A549 (cell line): ENCODE data around the gene ATP6V0A1. TPM values are rescaled to one million over a fixed set of nuclear protein-coding genes. Genes with fewer than 3 reads are reported as not detected.
A peak's percentile ranks its signal among the peaks of the same experiment; 100 is the strongest.

Experiments
- ATAC-seq, 2 experiments: fragments of 200-7000 bp in 1 of 2; fragments of >200 bp in 1 of 2; cut with Nextera tagmentation in 1 of 2; cut with Tn5 transposase in 1 of 2; 3 replicates each; pipeline versions ENCODE4 v1.8.0 to v1.9.1; 2018 to 2020; ENCODE audit warnings: mild to moderate bottlenecking in 1 of 2, moderate library complexity in 1 of 2
- CTCF ChIA-PET: fragments of 300-600 bp; sonication (Branson Sonifier 250); formaldehyde crosslinking; extraction: SDS; loops from one replicate; lab custom pipeline; 2021; ENCODE audit warnings: antibody characterized with exemption, inconsistent platforms; lab: Yijun Ruan, JAX
- POLR2A ChIA-PET: fragments of 350-600 bp; formaldehyde crosslinking; extraction: SDS; loops from one replicate; lab custom pipeline; 2021; ENCODE audit warnings: antibody characterized with exemption, inconsistent platforms; lab: Yijun Ruan, JAX
- DNase-seq, 2 experiments: peaks; one replicate each; pipeline versions ENCODE4 v3.0.0 to v3.0.0-alpha.2; 2011 to 2016; ENCODE audit warnings: low read depth in 1 of 2, low spot score in 1 of 2
- FAIRE-seq: peaks from 2 replicates; lab custom pipeline; 2011; peaks lifted over from hg19 to GRCh38; lab: Jason Lieb, UNC
- H3K27ac ChIP-seq, 2 experiments: fragments of >200 bp; sonication (Bioruptor Twin); formaldehyde crosslinking; 3 replicates each; pipeline ENCODE4 v1.5.1; 2016 to 2017
- H3K4me1 ChIP-seq: fragments of >200 bp; sonication (Bioruptor Twin); formaldehyde crosslinking; 3 replicates; pipeline ENCODE4 v1.6.1; 2016
- H3K4me2 ChIP-seq: fragments of >200 bp; sonication (Bioruptor Twin); formaldehyde crosslinking; 3 replicates; pipeline ENCODE4 v1.6.1; 2016
- H3K4me3 ChIP-seq: fragments of >200 bp; sonication (Bioruptor Twin); formaldehyde crosslinking; 3 replicates; pipeline ENCODE4 v1.5.1; 2016
- H3K9me3 ChIP-seq: fragments of >200 bp; sonication (Bioruptor Twin); formaldehyde crosslinking; 3 replicates; pipeline ENCODE4 v1.6.1; 2016
- BCL3 ChIP-seq: fragments of >200 bp; sonication (Bioruptor Twin); formaldehyde crosslinking; IDR thresholded peaks from 3 replicates; pipeline ENCODE4 v1.6.1; 2016
- CBX2 ChIP-seq: fragments of 200-600 bp; sonication (generic); IDR thresholded peaks from 2 replicates; pipeline ENCODE4 v1.6.1; 2016; ENCODE audit warnings: low read depth, mild to moderate bottlenecking, borderline replicate concordance
- CBX8 ChIP-seq: fragments of 200-600 bp; sonication (generic); IDR thresholded peaks from 2 replicates; pipeline ENCODE4 v1.6.1; 2016
- CEBPB ChIP-seq, 2 experiments: fragments of >200 bp in 1 of 2; sonication (Bioruptor Twin) in 1 of 2; formaldehyde crosslinking in 1 of 2; IDR thresholded peaks; 2 replicates each; pipeline ENCODE4 v1.6.1; 2012 to 2016
- CHD2 ChIP-seq: fragments of 150-350 bp; IDR thresholded peaks from 2 replicates; pipeline ENCODE4 v1.6.1; 2014; ENCODE audit warnings: low read length; ENCODE audit not compliant: partially characterized antibody
- CHD4 ChIP-seq: fragments of 200-600 bp; sonication (generic); IDR thresholded peaks from 2 replicates; pipeline ENCODE4 v1.6.1; 2016; ENCODE audit warnings: antibody characterized with exemption, mild to moderate bottlenecking, borderline replicate concordance
- E2F6 ChIP-seq: IDR thresholded peaks from 2 replicates; pipeline ENCODE4 v1.6.1; 2012; ENCODE audit warnings: low read depth, borderline replicate concordance
- EHF ChIP-seq: fragments of 250-450 bp; sonication (Bioruptor Pico); IDR thresholded peaks from 2 replicates; pipeline ENCODE4 v1.5.0; 2020; ENCODE audit warnings: mild to moderate bottlenecking
- EP300 ChIP-seq, 2 experiments: fragments of >200 bp; sonication (Bioruptor Twin); formaldehyde crosslinking; IDR thresholded peaks; 2 replicates in 1 of 2; 3 replicates in 1 of 2; pipeline ENCODE4 v1.6.1; 2016 to 2017
- FOSB ChIP-seq: fragments of 250-450 bp; sonication (Bioruptor Pico); IDR thresholded peaks from 2 replicates; pipeline ENCODE4 v1.5.0; 2020; ENCODE audit warnings: mild to moderate bottlenecking, moderate library complexity
- FOSL2 ChIP-seq, 2 experiments: fragments of 450-650 bp in 1 of 2; fragments of >200 bp in 1 of 2; sonication (Bioruptor Twin) in 1 of 2; formaldehyde crosslinking; IDR thresholded peaks; 2 replicates each; pipeline versions ENCODE4 v1.5.0 to v1.6.1; 2016 to 2020; ENCODE audit warnings: mild to moderate bottlenecking in 1 of 2, moderate library complexity in 1 of 2
- GATA3 ChIP-seq: IDR thresholded peaks from 2 replicates; pipeline ENCODE4 v1.6.1; 2012; ENCODE audit warnings: borderline replicate concordance
- HDAC2 ChIP-seq: fragments of 200-600 bp; sonication (generic); IDR thresholded peaks from 2 replicates; pipeline ENCODE4 v1.6.1; 2016
- HEYL ChIP-seq: fragments of 250-450 bp; sonication (Bioruptor Pico); IDR thresholded peaks from 2 replicates; pipeline ENCODE4 v1.8.0; 2021; ENCODE audit warnings: mild to moderate bottlenecking, moderate library complexity
- HOXB13 ChIP-seq: fragments of 250-450 bp; sonication (Bioruptor Pico); IDR thresholded peaks from 2 replicates; pipeline ENCODE4 v1.5.0; 2020; ENCODE audit warnings: low read depth, mild to moderate bottlenecking, moderate library complexity
- JUN ChIP-seq, 2 experiments: fragments of >200 bp; sonication (Bioruptor Twin); formaldehyde crosslinking; IDR thresholded peaks; 2 replicates in 1 of 2; 3 replicates in 1 of 2; pipeline ENCODE4 v1.6.1; 2016 to 2017
- KDM1A ChIP-seq: fragments of 200-600 bp; sonication (generic); IDR thresholded peaks from 2 replicates; pipeline ENCODE4 v1.6.1; 2016; ENCODE audit warnings: low read depth, mild to moderate bottlenecking
- MAFK ChIP-seq: fragments of 450-650 bp; IDR thresholded peaks from 2 replicates; pipeline ENCODE4 v1.6.1; 2014; ENCODE audit not compliant: partially characterized antibody
- MYC ChIP-seq: IDR thresholded peaks from 2 replicates; pipeline ENCODE4 v1.6.1; 2012; ENCODE audit warnings: mild to moderate bottlenecking, inconsistent platforms, low read length, improper control_type of control experiment, borderline replicate concordance
- NFE2L2 ChIP-seq: fragments of 150-350 bp; conservative IDR thresholded peaks from 2 replicates; pipeline ENCODE4 v1.6.1; 2014; ENCODE audit warnings: low read length
- NR3C1 ChIP-seq: fragments of >200 bp; sonication (Bioruptor Twin); formaldehyde crosslinking; IDR thresholded peaks from 3 replicates; pipeline ENCODE4 v1.6.1; 2017
- POLR2A ChIP-seq: IDR thresholded peaks from 2 replicates; pipeline ENCODE4 v1.6.1; 2012; ENCODE audit warnings: mild to moderate bottlenecking, low read length
- RCOR1 ChIP-seq: fragments of 150-350 bp; IDR thresholded peaks from 2 replicates; pipeline ENCODE4 v1.6.1; 2014; ENCODE audit warnings: antibody characterized with exemption, low read length, low read depth
- RFX5 ChIP-seq: fragments of 450-650 bp; IDR thresholded peaks from 2 replicates; pipeline ENCODE4 v1.7.1; 2014; ENCODE audit warnings: antibody characterized with exemption, mild to moderate bottlenecking, moderate library complexity
- RNF2 ChIP-seq: fragments of 200-600 bp; sonication (generic); IDR thresholded peaks from 2 replicates; pipeline ENCODE4 v1.6.1; 2016; ENCODE audit warnings: low read depth, mild to moderate bottlenecking, antibody characterized with exemption, moderate library complexity, borderline replicate concordance
- SMC3 ChIP-seq: fragments of >200 bp; sonication (Bioruptor Twin); formaldehyde crosslinking; IDR thresholded peaks from 3 replicates; pipeline ENCODE4 v1.6.1; 2018; ENCODE audit warnings: inconsistent platforms
- TP53 ChIP-seq: fragments of 250-450 bp; sonication (Bioruptor Pico); IDR thresholded peaks from 2 replicates; pipeline ENCODE4 v1.5.0; 2021; ENCODE audit warnings: mild to moderate bottlenecking, moderate library complexity
- WGBS: methylation state at CpG from one replicate; pipeline ENCODE4 v1.1.6; 2017; ENCODE audit errors: missing lambda C conversion rate; 5-methylcytosine and 5-hydroxymethylcytosine counted together
- polyA plus RNA-seq, 4 experiments: library from polyadenylated mRNA; depleted of rRNA in 3 of 4; stranded (reverse); fragments of >200 nt; fragmentation: RNase III in 1 of 4; extraction: RNeasy Plus Mini Kit Qiagen cat#74134 plus additional on column Dnase treatment in 1 of 4; gene quantifications; 2 replicates in 3 of 4; 3 replicates in 1 of 4; pipeline ENCODE4 v1.2.3, GENCODE V29; 2011 to 2017
- TF ChIP-seq, protein P1 (sequence below): IDR thresholded peaks from 2 replicates; pipeline ENCODE4 v1.6.1; 2012

ATP6V0A1 gene
- polyA plus RNA-seq, 2 of the 4 experiments (the other 2 are of a cell fraction) = 27.3 to 33.7 TPM

DNA sequence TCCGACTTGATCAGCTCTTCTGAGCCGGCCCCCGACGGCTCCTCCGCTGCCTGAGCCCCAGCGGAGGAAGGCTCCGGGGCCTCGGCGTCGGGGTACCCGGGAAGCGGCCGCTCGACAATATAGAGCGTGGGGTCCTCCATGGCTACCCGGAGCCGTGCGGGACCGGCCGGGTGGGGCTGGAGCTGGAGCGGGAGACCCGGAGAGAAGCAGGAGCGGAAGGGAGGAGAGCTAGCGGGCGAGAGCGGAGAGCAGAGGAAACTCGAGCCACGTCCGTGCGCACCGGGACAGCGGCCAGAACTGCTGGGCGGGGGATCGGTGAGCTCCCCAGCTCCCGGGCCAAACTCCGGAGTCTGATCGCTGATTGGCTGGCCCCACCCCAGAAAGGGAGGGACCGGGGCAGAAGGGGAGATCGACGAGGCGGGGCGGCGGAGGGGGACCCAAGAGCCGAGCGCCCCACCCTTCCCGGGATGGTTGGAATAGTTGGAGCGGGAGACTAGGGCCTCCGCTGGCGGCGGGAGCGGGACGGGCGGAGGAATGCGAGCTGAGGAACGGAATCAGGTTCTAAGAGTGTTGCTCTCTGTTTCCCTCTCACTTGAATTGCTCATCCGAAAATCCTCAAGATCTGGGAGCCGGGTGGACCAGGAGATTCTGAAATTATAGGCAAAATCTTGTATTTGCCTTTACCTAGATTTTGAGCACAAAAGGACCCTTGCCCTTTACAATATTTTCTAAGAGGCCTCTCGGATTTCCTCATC, 35.5 kb upstream of the ATP6V0A1 start, which contains the start of gene CAVIN1 (continued):
- TF ChIP-seq, protein P1, sequence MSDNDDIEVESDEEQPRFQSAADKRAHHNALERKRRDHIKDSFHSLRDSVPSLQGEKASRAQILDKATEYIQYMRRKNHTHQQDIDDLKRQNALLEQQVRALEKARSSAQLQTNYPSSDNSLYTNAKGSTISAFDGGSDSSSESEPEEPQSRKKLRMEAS = peak; percentile 50
- no peak for TF ChIP-seq EP300 (IDR thresholded peaks at IDR 0.05)
- TF ChIP-seq HOXB13 (CRISPR knock-in tag) = no peak
- TF ChIP-seq TP53 (CRISPR knock-in tag) = no peak
- TF ChIP-seq RCOR1 = no peak
- TF ChIP-seq CBX2 = no peak
- no peak for TF ChIP-seq FOSB (CRISPR knock-in tag)
- peak; percentile 99 for TF ChIP-seq POLR2A
- TF ChIP-seq BCL3 = peak; percentile 95; the same call in 2 of the 3 replicates

GRCh38 chr17:42423766-42424165, 34.9 kb upstream of the ATP6V0A1 start:
- ChIA-PET POLR2A (interaction anchor here (0.6 to 2.7 kb wide), 26 partner anchors 8 to 235 kb away, joined by 3 to 66 read pairs (median 6); partner anchors contain the start of genes NAGLU, STAT3 and TUBG2), CTCF (interaction anchor here (0.6 to 12.1 kb wide), 14 partner anchors 9 to 463 kb away, joined by 3 to 213 read pairs (median 8); no protein-coding TSS in a partner anchor)
- FAIRE-seq (no peak), DNase-seq (no peak), ATAC-seq (no peak)
- Histone ChIP-seq H3K4me2 (peak overlapping the region; percentile 92), H3K9me3 (no peaks in the 10 kb centered on the region), H3K27ac (peak overlapping the region; percentile 93 to 95), H3K4me1 (peaks cover 50% of the 10 kb centered on the region), H3K4me3 (peak overlapping the region; percentile 93)
- TF ChIP-seq GATA3 (no peak), POLR2A (no peak), MAFK (no peak), CEBPB (IDR thresholded peaks at IDR 0.05) (no peak), JUN (IDR thresholded peaks at IDR 0.05) (no peak)
- 54% methylated on average over 11 of the region's 11 CpGs for WGBS

GRCh38 chr17:42424991-42425610, 33.6 kb upstream of the ATP6V0A1 start:
- Histone ChIP-seq H3K4me3 (no peak overlapping the region), H3K27ac (peak overlapping the region; percentile 2 to 67; a peak in 4 of 6 replicates), H3K4me2 (0 out of 3 replicates have a peak overlapping the region, but pooled peaks have one; percentile 1), H3K9me3 (no peaks in the 10 kb centered on the region), H3K4me1 (peaks cover 50% of the 10 kb centered on the region)
- no peak for ATAC-seq
- DNase-seq = no peak
- FAIRE-seq = no peak
- CTCF ChIA-PET = interaction anchor here (0.6 to 12.1 kb wide), 4 partner anchors 19 to 379 kb away, joined by 4 to 213 read pairs (median 112); no protein-coding TSS in a partner anchor
- 82% methylated on average over 4 of the region's 4 CpGs for WGBS
- POLR2A ChIA-PET = no interaction called here
- no peak for TF ChIP-seq POLR2A
- TF ChIP-seq, all 56 proteins: peak for 0

DNA sequence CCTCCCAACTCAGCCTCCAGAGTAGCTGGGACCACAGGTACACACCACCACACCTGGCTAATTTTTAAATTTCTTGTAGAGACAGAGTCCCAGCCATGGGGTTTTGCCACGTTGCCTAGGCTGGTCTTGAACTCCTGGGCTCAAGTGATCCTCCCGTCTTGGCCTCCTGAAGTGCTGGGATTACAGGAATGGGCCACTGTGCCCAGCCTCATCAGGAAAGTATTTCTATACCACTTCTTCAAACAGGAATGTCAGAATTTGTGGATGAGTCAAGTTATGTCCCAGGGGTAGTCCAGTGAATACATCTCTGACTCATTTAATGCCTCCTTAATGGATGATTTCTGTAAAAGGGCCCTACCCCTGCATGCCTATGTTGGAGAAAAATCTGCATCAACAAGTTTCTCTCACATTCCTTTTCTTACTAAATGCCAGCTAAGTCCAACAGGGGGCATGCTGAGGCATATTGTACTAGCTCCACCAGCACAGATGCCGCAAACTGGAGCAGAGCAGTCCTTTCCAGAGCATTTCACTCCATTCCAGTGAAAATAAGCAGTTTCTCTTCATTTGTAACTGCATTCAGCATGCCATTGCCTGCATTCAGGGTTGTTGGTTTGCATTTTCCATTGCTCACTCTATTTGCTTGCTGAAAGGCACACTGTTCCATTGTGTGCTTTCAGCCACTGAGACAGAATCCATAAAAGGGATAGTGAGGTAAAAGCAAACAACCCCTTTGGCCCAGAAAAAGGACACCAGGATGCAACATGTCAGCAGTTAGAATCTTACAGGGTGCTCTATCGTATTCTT, 30.3 kb upstream of the ATP6V0A1 start:
- Histone ChIP-seq H3K9me3 (no peaks in the 10 kb centered on the region), H3K4me1 (peaks cover 55% of the 10 kb centered on the region), H3K4me3 (no peak overlapping the region), H3K4me2 (peak overlapping the region; percentile 68), H3K27ac (peak overlapping the region; percentile 66 to 83)
- peak; percentile 79 for FAIRE-seq
- POLR2A ChIA-PET = interaction anchor here (0.7 to 1.5 kb wide), 3 partner anchors 19 to 92 kb away, joined by 3 to 7 read pairs (median 5); no protein-coding TSS in a partner anchor
- CTCF ChIA-PET = interaction anchor here (0.8 to 12.1 kb wide), 35 partner anchors 9 to 143 kb away, joined by 3 to 213 read pairs (median 4); partner anchors contain the start of gene STAT3
- DNase-seq = peak; percentile 97 to 98
- WGBS = 3% methylated on average over 4 of the region's 4 CpGs
- peak; percentile 91 to 96 for ATAC-seq
- TF ChIP-seq CBX8 (no peak), CHD2 (no peak), E2F6 (no peak), RFX5 (no peak), EHF (CRISPR knock-in tag) (no peak), SMC3 (peak; percentile 91), CHD4 (no peak), HEYL (CRISPR knock-in tag) (no peak), RCOR1 (no peak), GATA3 (peak; percentile 80; the same call in 1 of the 2 replicates), NFE2L2 (no peak), NR3C1 (no peak), MYC (no peak), FOSL2 (IDR thresholded peaks at IDR 0.05) (peak; percentile 92), FOSL2 (CRISPR knock-in tag; IDR thresholded peaks at IDR 0.05) (peak; percentile 99), HDAC2 (no peak), RNF2 (no peak), KDM1A (no peak)
